ENCODE measurements around the gene PPP2R3C.
"Not testable (repeated sequence)": the region's sequence is repeated elsewhere in the genome, so short reads cannot be mapped to it uniquely, and the experiment has no call there.

PPP2R3C gene

DNA sequence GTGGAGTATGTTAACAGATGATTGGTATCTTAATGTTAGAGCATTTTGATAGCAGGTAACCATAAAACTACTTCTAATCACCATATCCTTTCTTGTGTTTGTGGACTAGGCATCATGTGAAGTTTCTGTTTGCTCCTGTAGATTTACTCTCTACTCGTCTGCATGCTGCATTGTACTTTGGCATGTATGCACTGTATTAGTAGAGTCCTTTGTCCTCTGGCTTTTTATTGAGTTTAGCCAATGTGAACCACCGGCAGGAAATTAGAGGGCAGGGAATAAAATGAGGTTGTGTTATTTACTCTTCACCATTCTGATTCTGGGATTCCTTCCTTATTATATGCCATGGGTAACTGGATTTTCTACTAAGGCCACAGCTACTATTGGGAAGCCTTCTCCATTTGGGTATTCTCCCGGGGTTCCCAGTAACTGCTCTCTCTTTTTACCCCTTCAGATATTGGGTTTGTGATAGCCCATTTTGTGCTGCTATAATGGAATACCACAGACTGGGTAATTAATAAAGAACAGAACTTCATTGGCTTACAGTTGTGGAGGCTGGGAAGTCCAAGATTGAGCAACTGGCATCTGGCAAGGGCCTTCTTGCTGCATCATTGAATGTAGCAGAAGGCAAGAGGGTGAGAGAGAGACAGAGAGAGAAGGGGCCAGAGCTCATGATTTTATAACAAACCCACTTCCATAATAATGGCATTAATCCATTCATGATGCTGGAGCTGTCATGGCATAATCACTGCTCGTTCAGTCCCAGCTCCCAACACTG, 53.4 kb downstream of the PPP2R3C start:
- peak; percentile 24 for DNase-seq (ENCODE audit: low read depth)
- no peak overlapping the region for H3K4me3 ChIP-seq (ENCODE audit: low read length)

DNA sequence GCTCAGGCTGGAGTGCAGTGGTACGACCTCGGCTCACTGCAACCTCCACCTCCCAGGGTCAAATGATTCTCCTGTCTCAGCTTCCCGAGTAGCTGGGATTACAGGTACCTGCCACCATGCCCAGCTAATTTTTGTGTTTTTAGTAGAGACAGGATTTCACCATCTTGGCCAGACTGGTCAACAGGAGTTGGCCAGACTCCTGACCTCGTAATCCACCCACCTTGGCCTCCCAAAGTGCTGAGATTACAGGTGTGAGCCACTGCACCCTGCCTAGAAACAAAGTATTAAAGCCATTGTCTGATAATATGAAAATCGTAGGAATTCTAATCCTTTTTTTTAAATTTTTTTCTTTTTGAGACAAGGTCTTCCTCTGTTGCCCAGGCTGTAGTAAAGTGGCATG, 56.1 kb downstream of the PPP2R3C start:
- not testable (repeated sequence) for DNase-seq (ENCODE audit: low read depth); H3K4me3 ChIP-seq (ENCODE audit: low read length)

More for the DNA sequence above, 53.4 kb downstream of the PPP2R3C start:
- TF ChIP-seq, protein P1, sequence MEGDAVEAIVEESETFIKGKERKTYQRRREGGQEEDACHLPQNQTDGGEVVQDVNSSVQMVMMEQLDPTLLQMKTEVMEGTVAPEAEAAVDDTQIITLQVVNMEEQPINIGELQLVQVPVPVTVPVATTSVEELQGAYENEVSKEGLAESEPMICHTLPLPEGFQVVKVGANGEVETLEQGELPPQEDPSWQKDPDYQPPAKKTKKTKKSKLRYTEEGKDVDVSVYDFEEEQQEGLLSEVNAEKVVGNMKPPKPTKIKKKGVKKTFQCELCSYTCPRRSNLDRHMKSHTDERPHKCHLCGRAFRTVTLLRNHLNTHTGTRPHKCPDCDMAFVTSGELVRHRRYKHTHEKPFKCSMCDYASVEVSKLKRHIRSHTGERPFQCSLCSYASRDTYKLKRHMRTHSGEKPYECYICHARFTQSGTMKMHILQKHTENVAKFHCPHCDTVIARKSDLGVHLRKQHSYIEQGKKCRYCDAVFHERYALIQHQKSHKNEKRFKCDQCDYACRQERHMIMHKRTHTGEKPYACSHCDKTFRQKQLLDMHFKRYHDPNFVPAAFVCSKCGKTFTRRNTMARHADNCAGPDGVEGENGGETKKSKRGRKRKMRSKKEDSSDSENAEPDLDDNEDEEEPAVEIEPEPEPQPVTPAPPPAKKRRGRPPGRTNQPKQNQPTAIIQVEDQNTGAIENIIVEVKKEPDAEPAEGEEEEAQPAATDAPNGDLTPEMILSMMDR (IDR thresholded peaks at IDR 0.05; ENCODE audit: insufficient read depth, low read depth, low read length, missing control alignments): no peak

DNA sequence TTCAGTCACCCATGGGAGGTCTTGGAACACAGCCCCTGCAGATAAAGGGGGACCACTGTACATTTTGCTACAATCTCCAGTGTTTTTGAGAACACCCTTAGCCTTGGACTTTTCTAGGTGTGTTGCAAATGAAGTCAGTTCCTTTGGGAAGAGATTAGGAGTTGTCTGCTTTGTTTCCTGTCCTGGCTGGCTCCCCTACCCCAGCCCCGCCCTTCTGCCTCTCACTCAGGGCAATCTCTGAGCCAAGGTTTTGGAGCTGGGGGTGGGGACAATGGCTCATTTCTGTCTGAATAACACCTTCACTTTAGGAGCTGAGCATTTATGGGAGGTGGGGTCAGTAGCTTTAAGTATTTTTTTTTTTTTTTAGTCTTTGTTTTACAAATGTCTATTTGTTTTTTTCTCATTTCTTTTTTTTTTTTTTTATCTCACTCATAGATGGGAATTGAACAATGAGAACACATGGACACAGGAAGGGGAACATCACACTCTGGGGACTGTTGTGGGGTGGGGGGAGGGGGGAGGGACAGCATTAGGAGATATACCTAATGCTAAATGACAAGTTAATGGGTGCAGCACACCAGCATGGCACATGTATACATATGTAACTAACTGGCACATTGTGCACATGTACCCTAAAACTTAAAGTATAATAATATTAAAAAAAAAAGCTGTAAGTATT, 60.5 kb downstream of the PPP2R3C start:
- peak; percentile 65 for DNase-seq (ENCODE audit: low read depth)
- H3K4me3 ChIP-seq (ENCODE audit: low read length): not testable (repeated sequence)

DNA sequence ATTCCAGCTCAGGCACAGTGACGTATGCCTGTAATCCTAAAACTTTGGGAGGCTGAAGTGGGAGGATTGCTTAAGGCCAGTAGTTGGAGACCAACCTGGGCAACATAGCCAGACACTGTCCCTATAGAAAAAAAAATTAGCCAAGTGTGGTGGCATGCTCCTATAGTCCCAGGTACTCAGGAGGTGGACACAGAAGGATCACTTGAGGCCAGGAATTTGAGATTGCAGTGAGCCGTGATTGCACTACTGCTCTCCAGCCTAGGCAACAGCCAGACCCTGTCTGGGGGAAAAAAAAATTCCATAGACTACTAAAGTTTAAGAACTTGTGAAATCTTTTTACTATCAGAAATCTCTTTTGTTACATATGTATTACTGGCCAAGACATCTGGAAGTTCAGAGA, 69.2 kb downstream of the PPP2R3C start:
- DNase-seq (ENCODE audit: low read depth): no peak
- TF ChIP-seq, protein P1 (IDR thresholded peaks at IDR 0.05; ENCODE audit: insufficient read depth, low read depth, low read length, missing control alignments): no peak
- H3K4me3 ChIP-seq (ENCODE audit: low read length): no peak overlapping the region

DNA sequence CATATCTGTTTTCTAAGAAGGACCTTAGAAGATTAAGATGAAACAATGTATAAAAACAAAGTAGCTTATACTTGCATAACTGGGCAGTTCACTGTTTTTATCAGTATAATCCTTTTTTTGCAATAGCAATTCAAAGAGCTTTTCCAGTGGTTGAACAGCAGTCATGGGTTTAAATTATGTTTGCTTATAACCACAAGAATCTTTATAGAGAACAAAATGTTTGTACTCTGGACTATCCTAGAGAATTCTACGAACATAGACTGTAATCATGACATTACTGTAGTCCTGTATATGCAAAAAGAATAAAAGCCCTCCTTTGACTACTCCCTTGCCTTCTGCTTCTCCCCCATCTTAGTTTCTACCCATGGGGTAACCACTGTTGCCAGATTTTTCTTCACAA, 70.0 kb downstream of the PPP2R3C start:
- TF ChIP-seq, protein P1 (IDR thresholded peaks at IDR 0.05; ENCODE audit: insufficient read depth, low read depth, low read length, missing control alignments): no peak
- DNase-seq (ENCODE audit: low read depth): no peak
- no peak overlapping the region for H3K4me3 ChIP-seq (ENCODE audit: low read length)

DNA sequence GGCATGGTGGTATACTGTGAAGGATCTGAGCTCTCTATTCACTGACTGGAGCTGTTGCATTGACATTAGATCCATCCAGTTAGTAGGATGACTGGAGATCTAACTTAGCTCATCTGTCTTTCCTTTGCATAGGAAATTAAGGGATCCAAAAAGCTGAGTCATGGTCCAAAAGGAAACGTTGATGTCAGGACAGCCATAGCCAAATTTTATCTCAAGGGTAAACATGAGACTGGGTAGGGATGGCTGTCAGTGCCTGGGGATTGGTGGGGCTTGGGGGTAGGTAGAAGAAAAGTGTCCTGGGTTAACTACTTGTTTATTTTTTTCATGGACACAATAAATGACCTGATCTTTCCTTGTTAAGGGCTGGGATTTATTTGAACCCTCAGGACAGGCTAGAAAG, 71.1 kb downstream of the PPP2R3C start:
- DNase-seq (ENCODE audit: low read depth): peak; percentile 13
- no peak overlapping the region for H3K4me3 ChIP-seq (ENCODE audit: low read length)
- TF ChIP-seq, protein P1 (IDR thresholded peaks at IDR 0.05; ENCODE audit: insufficient read depth, low read depth, low read length, missing control alignments): no peak

DNA sequence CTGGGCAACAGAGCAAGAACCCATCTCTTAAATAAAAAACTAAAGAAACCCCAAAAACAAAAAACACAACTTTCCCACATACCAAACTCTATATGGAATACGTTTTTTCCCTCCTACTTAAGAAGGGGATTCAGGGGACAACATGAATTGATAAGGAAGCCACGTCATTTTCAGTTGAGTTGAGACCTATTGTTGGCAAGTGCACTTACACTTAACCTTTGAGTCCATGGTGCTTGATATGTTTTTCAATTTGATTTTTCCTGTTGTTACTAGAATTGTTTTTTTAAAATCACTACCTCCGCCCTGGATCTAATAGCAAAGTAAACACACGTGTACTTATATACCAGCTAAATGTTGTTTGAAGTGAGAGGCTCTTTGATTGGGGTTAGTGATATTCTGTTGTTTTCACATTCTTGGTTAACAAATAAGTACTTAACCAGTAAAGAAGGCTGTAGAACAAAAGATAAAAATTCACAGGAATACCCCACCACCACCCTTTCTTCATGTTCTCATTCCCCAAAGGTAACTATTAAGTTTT, 73.7 kb downstream of the PPP2R3C start:
- no peak overlapping the region for H3K4me3 ChIP-seq (ENCODE audit: low read length)
- DNase-seq (ENCODE audit: low read depth): no peak

More for the DNA sequence above, 73.7 kb downstream of the PPP2R3C start:
- TF ChIP-seq, protein P1 (IDR thresholded peaks at IDR 0.05; ENCODE audit: insufficient read depth, low read depth, low read length, missing control alignments): no peak

All from epithelial cell of esophagus (primary cell).